ENCODE measurements around the gene ARFGAP2.

GRCh38 chr11:47216121-47216798, 39.6 kb upstream of the ARFGAP2 start:
- TF ChIP-seq CTCF (IDR thresholded peaks at IDR 0.05; ENCODE audit: borderline replicate concordance, extremely low read depth, low read length, poor library complexity, severe bottlenecking), result peak; percentile 27
- TF ChIP-seq EZH2 (IDR thresholded peaks at IDR 0.05; ENCODE audit: borderline replicate concordance, low read depth, low read length, severe bottlenecking), result no peak

All from DND-41 (cell line).